ENCODE results near the gene CPVL.

- TF ChIP-seq CTCF (IDR thresholded peaks at IDR 0.05): no peak
- TF ChIP-seq CEBPB (IDR thresholded peaks at IDR 0.05): no peak
- no peak for TF ChIP-seq EP300 (IDR thresholded peaks at IDR 0.05)
- TF ChIP-seq USF2 (IDR thresholded peaks at IDR 0.05): no peak
- TF ChIP-seq POLR2A (IDR thresholded peaks at IDR 0.05; ENCODE audit: low read length): no peak
- TF ChIP-seq REST (IDR thresholded peaks at IDR 0.05): no peak
- no peak for TF ChIP-seq CBX8 (IDR thresholded peaks at IDR 0.05)
- no peak for TF ChIP-seq GATA3 (IDR thresholded peaks at IDR 0.05; ENCODE audit: borderline replicate concordance)
- no peak for TF ChIP-seq FOSL2 (IDR thresholded peaks at IDR 0.05)
- no peak for TF ChIP-seq FOSL2 (CRISPR knock-in tag; IDR thresholded peaks at IDR 0.05)
- TF ChIP-seq ATOH8 (CRISPR knock-in tag; IDR thresholded peaks at IDR 0.05; ENCODE audit: low read depth): no peak
- TF ChIP-seq MAX (IDR thresholded peaks at IDR 0.05): no peak
- TF ChIP-seq HDAC2 (IDR thresholded peaks at IDR 0.05): no peak
- no peak for TF ChIP-seq SMC3 (IDR thresholded peaks at IDR 0.05)
- TF ChIP-seq CHD2 (IDR thresholded peaks at IDR 0.05; ENCODE audit: low read length, partially characterized antibody): no peak
These were observed 126.4 kb downstream of the CPVL start for GRCh38 chr7:29019896-29020295.

Measured in A549 (cell line).